GM18517 (cell line): ENCODE data around the gene TP53TG3.
"Not testable (repeated sequence)": the region's sequence is repeated elsewhere in the genome, so short reads cannot be mapped to it uniquely, and the experiment has no call there.

ENCODE experiments used
- ATAC-seq: cut with Tn5 transposase; IDR thresholded peaks from one replicate; pipeline ENCODE4 v1.9.1; 2021; ENCODE audit warnings: mild to moderate bottlenecking, moderate library complexity; ENCODE audit not compliant: unreplicated experiment

TP53TG3 gene, protein sequence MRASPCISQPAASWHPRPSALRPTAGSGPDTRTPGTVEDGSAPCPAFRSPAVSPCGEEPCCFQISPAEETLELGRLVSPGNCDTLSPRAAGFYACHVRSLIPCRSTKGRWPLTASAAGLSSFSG

DNA sequence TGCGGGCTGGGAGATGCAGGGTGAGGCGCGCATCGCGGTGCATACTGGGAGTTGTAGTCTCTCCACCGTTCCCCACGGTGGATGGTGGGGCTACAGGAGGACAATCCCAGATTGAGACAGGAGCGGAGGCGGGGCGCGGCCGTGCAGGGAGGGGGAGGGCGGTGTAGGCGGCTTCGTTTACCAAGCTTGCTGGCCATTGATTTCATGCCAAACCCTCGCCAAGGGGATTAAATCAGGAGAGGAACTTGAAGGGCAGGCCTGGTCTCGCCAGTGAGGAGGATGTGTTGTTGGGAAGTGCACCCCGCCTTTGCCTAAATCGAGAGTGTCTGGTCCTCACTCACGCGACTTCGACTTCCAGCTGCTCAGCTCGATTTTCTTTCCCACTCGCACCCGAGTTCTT, at the start of gene TP53TG3:
TSS of gene TP53TG3 (minus strand) at position 101 of the 400 bp plus-strand sequence. CDS start at position 33, 68 bp downstream.
- not testable (repeated sequence) for ATAC-seq

- ATAC-seq: not testable (repeated sequence)
Observed at GRCh38 chr16:32650876-32651275, 25.1 kb downstream of the TP53TG3 start.

GRCh38 chr16:32647562-32647961, 28.4 kb downstream of the TP53TG3 start:
- ATAC-seq: not testable (repeated sequence)

DNA sequence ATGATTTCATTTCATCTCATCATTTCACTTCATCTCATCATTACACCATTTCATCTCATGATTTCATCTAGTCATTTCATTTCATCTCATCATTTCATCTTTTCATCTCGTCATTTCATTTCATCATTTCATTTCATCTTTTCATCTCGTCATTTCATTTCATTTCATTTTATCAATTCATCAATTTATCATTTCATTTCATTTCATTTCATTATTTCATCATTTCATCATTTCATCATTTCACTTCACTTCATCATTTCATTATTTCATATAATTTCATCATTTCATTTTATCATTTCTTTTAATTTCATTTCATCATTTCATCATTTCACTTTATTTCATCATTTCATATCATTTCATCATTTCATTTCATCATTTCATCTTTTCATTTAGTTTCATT, 29.2 kb downstream of the TP53TG3 start:
- not testable (repeated sequence) for ATAC-seq

GRCh38 chr16:32646177-32646576, 29.8 kb downstream of the TP53TG3 start:
- not testable (repeated sequence) for ATAC-seq

- ATAC-seq: not testable (repeated sequence)
Observed at GRCh38 chr16:32645278-32645908, 30.6 kb downstream of the TP53TG3 start.

- not testable (repeated sequence) for ATAC-seq
Observed at GRCh38 chr16:32644715-32645114, 31.2 kb downstream of the TP53TG3 start.

DNA sequence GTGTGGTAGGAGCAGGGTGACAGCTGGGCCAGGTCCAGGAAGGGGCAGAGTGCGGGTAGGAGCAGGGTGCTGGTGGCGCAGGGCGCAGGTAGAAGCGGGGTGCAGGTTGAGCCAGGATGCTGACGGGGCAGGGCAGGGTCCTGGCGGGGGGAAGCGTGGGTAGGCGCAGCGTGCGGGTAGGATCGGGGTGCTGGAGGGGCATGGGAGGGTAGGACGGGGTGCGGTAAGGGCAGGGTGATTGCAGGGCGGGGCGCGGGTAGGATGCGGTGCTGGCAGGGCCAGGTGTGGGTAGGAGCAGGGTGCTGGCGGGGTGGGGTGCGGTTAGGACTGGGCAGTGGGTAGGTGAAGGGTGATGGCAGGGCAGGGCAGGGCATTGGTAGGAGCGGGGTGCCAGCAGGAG, 38.4 kb downstream of the TP53TG3 start:
- ATAC-seq: not testable (repeated sequence)

- ATAC-seq: not testable (repeated sequence)
Observed at GRCh38 chr16:32632096-32632495, 43.9 kb downstream of the TP53TG3 start.
